DOHH2 (cell line): ENCODE measurements around the gene TARBP1.

Source experiments
- EZH2phosphoT487 ChIP-seq: fragments of 200-600 bp; sonication (generic); IDR thresholded peaks from 2 replicates; pipeline ENCODE4 v1.6.1; 2017; ENCODE audit warnings: borderline replicate concordance, mild to moderate bottlenecking, antibody characterized with exemption, low read length, moderate library complexity, mixed read lengths
- TF ChIP-seq, protein P1 (sequence below): fragments of 200-600 bp; sonication (generic); IDR thresholded peaks from one replicate; pipeline ENCODE4 v1.5.1; 2014; ENCODE audit warnings: antibody characterized with exemption, mild to moderate bottlenecking, low read depth, low read length; ENCODE audit not compliant: poor library complexity, severe bottlenecking

DNA sequence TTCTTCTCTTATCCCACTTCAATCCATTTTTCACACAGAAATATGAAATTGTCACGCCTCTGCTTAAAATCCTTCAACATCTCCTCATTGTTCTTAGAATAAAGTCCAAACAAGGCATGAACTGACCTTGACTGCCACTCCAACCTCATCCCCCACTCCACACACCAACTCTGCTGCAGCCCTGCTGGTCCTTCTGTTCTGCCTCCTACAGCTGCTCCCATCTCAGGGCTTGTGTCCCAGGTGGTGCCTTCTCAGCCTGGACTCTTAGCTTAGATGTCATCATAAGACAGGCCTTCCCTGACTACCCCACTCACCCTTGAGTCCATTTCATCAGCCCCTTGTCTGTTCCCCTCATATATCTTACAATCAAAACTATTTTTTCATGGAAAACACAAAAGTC is 10.4 kb downstream of the TARBP1 start:
- TF ChIP-seq, protein P1, sequence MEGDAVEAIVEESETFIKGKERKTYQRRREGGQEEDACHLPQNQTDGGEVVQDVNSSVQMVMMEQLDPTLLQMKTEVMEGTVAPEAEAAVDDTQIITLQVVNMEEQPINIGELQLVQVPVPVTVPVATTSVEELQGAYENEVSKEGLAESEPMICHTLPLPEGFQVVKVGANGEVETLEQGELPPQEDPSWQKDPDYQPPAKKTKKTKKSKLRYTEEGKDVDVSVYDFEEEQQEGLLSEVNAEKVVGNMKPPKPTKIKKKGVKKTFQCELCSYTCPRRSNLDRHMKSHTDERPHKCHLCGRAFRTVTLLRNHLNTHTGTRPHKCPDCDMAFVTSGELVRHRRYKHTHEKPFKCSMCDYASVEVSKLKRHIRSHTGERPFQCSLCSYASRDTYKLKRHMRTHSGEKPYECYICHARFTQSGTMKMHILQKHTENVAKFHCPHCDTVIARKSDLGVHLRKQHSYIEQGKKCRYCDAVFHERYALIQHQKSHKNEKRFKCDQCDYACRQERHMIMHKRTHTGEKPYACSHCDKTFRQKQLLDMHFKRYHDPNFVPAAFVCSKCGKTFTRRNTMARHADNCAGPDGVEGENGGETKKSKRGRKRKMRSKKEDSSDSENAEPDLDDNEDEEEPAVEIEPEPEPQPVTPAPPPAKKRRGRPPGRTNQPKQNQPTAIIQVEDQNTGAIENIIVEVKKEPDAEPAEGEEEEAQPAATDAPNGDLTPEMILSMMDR: no peak
- no peak for TF ChIP-seq EZH2phosphoT487
